NT2/D1 (cell line): Measurements from ENCODE around the gene LHX3.

Experiments used
- DNase-seq: peaks from one replicate; pipeline ENCODE4 v3.0.0-alpha.2; 2011; ENCODE audit warnings: low read depth, low spot score
- H3K27me3 ChIP-seq: 2 replicates; pipeline ENCODE4 v1.6.0; 2011; ENCODE audit warnings: mild to moderate bottlenecking; ENCODE audit not compliant: insufficient read length, insufficient read depth
- H3K36me3 ChIP-seq: 2 replicates; pipeline ENCODE4 v1.6.1; 2011; ENCODE audit warnings: mild to moderate bottlenecking, low read length, mixed read lengths; ENCODE audit not compliant: insufficient read depth, insufficient read length
- H3K4me1 ChIP-seq: 2 replicates; pipeline ENCODE4 v1.5.1; 2011; ENCODE audit not compliant: insufficient read depth, insufficient read length
- H3K4me3 ChIP-seq: 2 replicates; pipeline ENCODE4 v1.5.1; 2011; ENCODE audit warnings: low read depth; ENCODE audit not compliant: insufficient read length
- H3K9ac ChIP-seq: 2 replicates; pipeline ENCODE4 v1.6.0; 2011; ENCODE audit warnings: low read depth; ENCODE audit not compliant: insufficient read length
- H3K9me3 ChIP-seq: 2 replicates; pipeline ENCODE4 v1.5.1; 2011; ENCODE audit warnings: mild to moderate bottlenecking, low read length; ENCODE audit not compliant: insufficient read depth
- SUZ12 ChIP-seq: IDR thresholded peaks from 2 replicates; pipeline ENCODE4 v1.6.1; 2011; ENCODE audit not compliant: insufficient read length, insufficient read depth; ENCODE audit errors: extremely low read depth
- YY1 ChIP-seq: IDR thresholded peaks from 2 replicates; pipeline ENCODE4 v1.6.1; 2011; ENCODE audit not compliant: insufficient read length, insufficient read depth
- ZNF274 ChIP-seq: IDR thresholded peaks from 2 replicates; pipeline ENCODE4 v1.6.1; 2011; ENCODE audit warnings: mild to moderate bottlenecking, low read depth, low read length

LHX3 gene

DNA sequence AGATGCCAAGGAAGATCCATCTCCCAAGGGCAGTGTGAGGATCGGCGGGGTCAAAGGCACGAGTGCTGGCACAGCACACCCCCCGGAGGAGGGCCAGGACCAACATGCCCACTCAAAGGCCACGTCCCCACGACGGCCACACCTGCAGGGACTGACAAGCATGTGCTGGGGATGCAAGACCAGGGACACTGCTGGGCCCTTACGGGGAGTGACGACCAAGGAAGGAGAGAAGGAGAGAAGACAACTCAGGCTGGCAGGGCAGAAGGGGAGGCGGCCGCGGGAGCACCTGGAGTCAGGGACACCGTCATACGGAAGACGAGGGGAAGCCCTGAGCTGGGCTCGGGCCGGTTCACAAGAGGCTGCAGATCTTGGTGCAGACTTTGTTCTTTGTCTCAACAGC, 30.2 kb upstream of the LHX3 start:
- H3K4me3 ChIP-seq, result no peak overlapping the region
- H3K9ac ChIP-seq, result no peak overlapping the region
- H3K36me3 ChIP-seq, result peaks cover 60% of the 10 kb centered on the region
- DNase-seq, result no peak
- H3K27me3 ChIP-seq, result no peaks in the 10 kb centered on the region
- H3K9me3 ChIP-seq, result no peaks in the 10 kb centered on the region
- no peak for TF ChIP-seq SUZ12
- no peak for TF ChIP-seq YY1
- no peak for TF ChIP-seq ZNF274
- no peaks in the 10 kb centered on the region for H3K4me1 ChIP-seq

DNA sequence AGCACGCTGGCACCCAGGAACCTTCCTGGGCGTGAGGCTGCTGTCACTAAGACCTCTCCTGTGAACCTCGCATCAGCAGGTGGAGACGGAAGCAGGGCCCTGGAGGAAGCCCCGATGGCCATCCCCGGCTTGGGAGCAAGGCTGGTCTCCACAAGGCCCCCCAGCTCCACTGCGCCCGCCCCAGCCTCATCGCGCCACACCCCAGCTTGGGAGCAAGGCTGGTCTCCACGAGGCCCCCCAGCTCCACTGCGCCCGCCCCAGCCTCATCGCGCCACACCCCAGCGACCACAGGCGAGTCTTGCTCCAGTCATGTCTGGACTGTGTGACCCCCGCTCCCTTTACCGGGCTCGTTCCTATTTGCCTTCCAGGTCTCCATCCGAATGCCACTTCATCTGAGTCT, 29.7 kb upstream of the LHX3 start:
- Histone ChIP-seq H3K4me1 (no peaks in the 10 kb centered on the region), H3K27me3 (no peaks in the 10 kb centered on the region), H3K4me3 (no peak overlapping the region), H3K9ac (no peak overlapping the region), H3K9me3 (no peaks in the 10 kb centered on the region), H3K36me3 (peaks cover 60% of the 10 kb centered on the region)
- no peak for TF ChIP-seq SUZ12
- TF ChIP-seq ZNF274, result no peak
- no peak for TF ChIP-seq YY1
- no peak for DNase-seq

DNA sequence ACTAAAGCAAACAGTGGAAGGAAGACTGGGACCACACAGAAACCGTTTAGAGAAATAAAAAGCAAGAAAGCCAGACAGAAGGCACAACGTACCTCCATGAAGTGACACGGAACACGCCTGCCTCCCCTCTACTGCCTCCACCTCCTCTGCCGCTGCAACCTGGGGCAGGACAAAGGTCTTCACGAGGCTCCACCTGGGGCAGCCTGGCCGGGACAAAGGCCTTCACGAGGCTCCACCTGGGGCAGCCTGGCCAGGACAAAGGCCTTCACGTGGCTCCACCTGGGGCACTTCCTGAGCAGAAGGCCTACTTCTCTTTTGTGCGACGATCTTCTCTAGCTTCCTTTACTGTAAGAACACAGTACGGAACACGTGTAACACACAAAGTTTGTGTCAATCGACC, 28.9 kb upstream of the LHX3 start:
- no peaks in the 10 kb centered on the region for H3K4me1 ChIP-seq
- no peaks in the 10 kb centered on the region for H3K9me3 ChIP-seq
- H3K36me3 ChIP-seq, result peaks cover 60% of the 10 kb centered on the region
- no peak overlapping the region for H3K9ac ChIP-seq
- TF ChIP-seq YY1, result no peak
- no peak for TF ChIP-seq ZNF274
- no peak for TF ChIP-seq SUZ12
- no peaks in the 10 kb centered on the region for H3K27me3 ChIP-seq
- no peak for DNase-seq
- no peak overlapping the region for H3K4me3 ChIP-seq

DNA sequence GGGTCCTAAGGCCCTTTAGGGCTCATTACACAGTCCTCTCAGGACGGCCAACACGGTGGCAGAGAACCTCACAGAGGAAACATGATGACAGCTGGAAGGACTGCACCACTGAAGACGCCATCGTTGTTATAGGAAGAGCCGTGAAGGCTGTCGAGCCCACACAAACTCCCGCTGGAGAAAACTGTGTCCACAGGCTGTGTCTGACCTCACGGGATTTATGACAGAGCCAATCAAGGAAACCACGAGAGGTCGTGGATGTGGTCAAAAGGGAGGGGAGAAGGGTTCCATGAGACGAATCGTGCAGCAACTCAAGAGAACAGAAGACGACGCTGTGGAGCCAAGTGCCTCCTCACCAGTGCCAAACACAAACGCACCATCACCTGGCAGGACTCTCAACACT, 28.5 kb upstream of the LHX3 start:
- Histone ChIP-seq H3K9ac (no peak overlapping the region), H3K27me3 (no peaks in the 10 kb centered on the region), H3K36me3 (peaks cover 60% of the 10 kb centered on the region), H3K4me1 (no peaks in the 10 kb centered on the region), H3K9me3 (no peaks in the 10 kb centered on the region), H3K4me3 (no peak overlapping the region)
- TF ChIP-seq SUZ12 (no peak), ZNF274 (no peak), YY1 (no peak)
- no peak for DNase-seq

DNA sequence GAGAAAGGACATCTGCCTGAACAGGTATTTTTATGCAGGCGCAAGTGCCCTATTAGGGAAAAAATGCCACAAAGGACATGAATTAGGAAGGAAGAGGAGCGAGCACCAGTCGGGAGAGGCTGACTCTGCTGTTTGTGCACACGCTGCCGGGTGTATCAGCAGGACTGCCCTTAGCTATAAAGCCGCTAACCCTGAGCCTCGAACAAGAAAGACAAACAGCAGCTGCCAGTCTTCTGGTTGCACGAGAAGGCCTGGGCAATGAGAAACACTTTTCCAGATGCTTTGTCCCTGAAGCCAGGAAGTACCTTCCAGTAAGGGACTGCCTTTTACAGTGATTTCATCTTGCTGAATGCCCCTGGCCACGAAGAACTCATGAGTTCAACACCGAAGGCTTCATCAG, 28.0 kb upstream of the LHX3 start:
- H3K9me3 ChIP-seq, result no peaks in the 10 kb centered on the region
- H3K4me3 ChIP-seq, result no peak overlapping the region
- H3K27me3 ChIP-seq, result no peaks in the 10 kb centered on the region
- no peaks in the 10 kb centered on the region for H3K4me1 ChIP-seq
- H3K9ac ChIP-seq, result no peak overlapping the region
- TF ChIP-seq ZNF274 (no peak), YY1 (no peak), SUZ12 (no peak)
- no peak for DNase-seq
- H3K36me3 ChIP-seq, result peaks cover 60% of the 10 kb centered on the region

DNA sequence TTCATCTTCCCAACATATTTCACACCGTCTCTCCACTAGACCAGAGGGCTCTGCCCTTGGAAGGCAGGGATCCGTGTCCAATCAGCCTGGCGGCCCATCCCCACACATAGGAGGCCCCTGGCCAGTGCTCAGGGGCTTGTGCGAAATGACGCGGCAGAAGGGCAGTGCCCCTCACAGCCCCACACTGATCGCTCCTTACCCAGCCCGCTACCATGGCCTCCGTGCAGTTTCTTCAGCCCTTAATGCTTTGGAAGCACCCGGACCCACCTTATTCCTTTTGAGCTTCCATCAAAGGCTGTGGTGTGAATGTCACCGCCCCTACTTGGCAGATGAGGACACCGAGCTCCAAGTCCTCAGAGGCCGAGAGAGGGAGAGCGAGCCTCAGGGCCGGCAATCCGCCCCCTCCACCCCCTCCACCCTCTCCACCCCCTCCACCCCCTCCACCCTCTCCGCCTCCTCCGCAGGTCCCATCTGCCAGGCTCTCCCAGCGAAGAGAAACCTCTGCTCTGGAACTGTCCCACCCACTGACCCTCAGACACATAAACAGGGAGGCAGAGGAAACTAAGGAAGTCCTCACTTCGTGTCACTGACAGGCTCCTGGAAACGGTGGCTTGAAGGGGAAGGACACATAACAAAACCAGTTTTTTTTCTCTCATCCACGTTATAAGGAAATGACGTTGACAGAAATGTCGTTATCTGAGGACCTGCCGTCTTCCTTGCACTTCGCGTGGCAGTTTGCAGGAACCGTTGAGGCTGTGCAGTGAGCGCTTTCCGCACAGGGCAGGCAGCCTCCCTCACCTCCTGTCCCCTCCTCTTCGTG, 26.8 kb upstream of the LHX3 start:
- H3K27me3 ChIP-seq, result no peaks in the 10 kb centered on the region
- TF ChIP-seq ZNF274, result no peak
- no peak overlapping the region for H3K9ac ChIP-seq
- no peaks in the 10 kb centered on the region for H3K4me1 ChIP-seq
- DNase-seq, result no peak
- H3K9me3 ChIP-seq, result no peaks in the 10 kb centered on the region
- H3K36me3 ChIP-seq, result peaks cover 54% of the 10 kb centered on the region
- H3K4me3 ChIP-seq, result no peak overlapping the region

DNA sequence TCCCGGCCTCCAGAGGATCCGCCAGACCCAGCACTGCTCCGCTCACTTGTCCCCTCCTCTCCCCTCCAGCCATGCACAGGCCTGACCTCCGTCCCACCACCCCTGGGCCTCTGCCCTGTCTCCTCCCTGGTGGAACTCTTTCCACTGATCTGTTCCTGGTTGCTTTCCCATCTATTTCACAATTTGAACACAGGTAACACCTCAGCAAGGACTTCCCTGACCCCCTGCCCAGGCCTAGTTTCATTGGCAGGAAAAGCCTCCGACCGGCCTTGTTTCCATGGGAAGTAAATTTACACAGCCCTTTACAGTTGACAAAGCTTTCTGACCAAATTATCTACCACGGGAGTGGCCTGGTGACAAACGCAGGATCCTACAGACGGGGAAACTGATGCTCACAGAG, 25.8 kb upstream of the LHX3 start:
- no peak for TF ChIP-seq YY1
- TF ChIP-seq SUZ12, result no peak
- no peak for TF ChIP-seq ZNF274
- Histone ChIP-seq H3K27me3 (no peaks in the 10 kb centered on the region), H3K4me3 (no peak overlapping the region), H3K9me3 (no peaks in the 10 kb centered on the region), H3K4me1 (peaks cover 6% of the 10 kb centered on the region), H3K36me3 (peaks cover 54% of the 10 kb centered on the region), H3K9ac (no peak overlapping the region)
- DNase-seq, result no peak
